Liver (tissue), 9 donors: ENCODE data around the gene SLC36A3. TPM values are rescaled to one million over a fixed set of nuclear protein-coding genes. Genes with fewer than 3 reads are reported as not detected.

Experiments used
- DNase-seq: peaks from one replicate; pipeline ENCODE4 v3.0.0-alpha.2; 2017; ENCODE audit warnings: low spot score
- H3K27ac ChIP-seq, 2 donors: one replicate each; pipeline ENCODE4 v1.7.0; 2013; ENCODE audit warnings: inconsistent platforms in 2 of 2, low read length in 2 of 2, control low read depth in 1 of 2, low read depth in 1 of 2, mild to moderate bottlenecking in 1 of 2
- H3K27me3 ChIP-seq, 4 donors: one replicate each; pipeline versions ENCODE4 v1.6.1 to v1.7.0; 2013; ENCODE audit warnings: low read length in 3 of 4, inconsistent platforms in 1 of 4, mild to moderate bottlenecking in 1 of 4, moderate library complexity in 1 of 4; ENCODE audit not compliant: control insufficient read depth in 4 of 4, insufficient read depth in 4 of 4
- H3K36me3 ChIP-seq, 4 donors: one replicate each; pipeline versions ENCODE4 v1.6.1 to v1.7.0; 2013; ENCODE audit warnings: low read length in 3 of 4, mild to moderate bottlenecking in 3 of 4, low read depth in 1 of 4, moderate library complexity in 1 of 4; ENCODE audit not compliant: control insufficient read depth in 4 of 4, insufficient read depth in 3 of 4
- H3K4me1 ChIP-seq, 4 donors: one replicate each; pipeline versions ENCODE4 v1.6.1 to v1.7.0; 2013; ENCODE audit warnings: low read length in 3 of 4, mild to moderate bottlenecking in 3 of 4, moderate library complexity in 1 of 4; ENCODE audit not compliant: control insufficient read depth in 4 of 4, insufficient read depth in 4 of 4
- H3K4me3 ChIP-seq, 3 donors: one replicate each; pipeline versions ENCODE4 v1.6.1 to v1.7.0; 2013; ENCODE audit warnings: low read length in 3 of 3, control low read depth in 1 of 3, low read depth in 1 of 3, mild to moderate bottlenecking in 1 of 3
- H3K9ac ChIP-seq, 2 donors: one replicate each; pipeline ENCODE4 v1.7.0; 2013; ENCODE audit warnings: low read length in 2 of 2, mild to moderate bottlenecking in 2 of 2, moderate library complexity in 2 of 2, control low read depth in 1 of 2, low read depth in 1 of 2
- H3K9me3 ChIP-seq, 4 donors: one replicate each; pipeline versions ENCODE4 v1.6.1 to v1.7.0; 2013; ENCODE audit warnings: low read length in 3 of 4; ENCODE audit not compliant: control insufficient read depth in 4 of 4
- GABPA ChIP-seq, 2 donors: IDR thresholded peaks in 1 of 2; conservative IDR thresholded peaks in 1 of 2; 2 replicates each; pipeline ENCODE4 v1.6.1; 2016; ENCODE audit warnings: antibody characterized with exemption in 2 of 2, mild to moderate bottlenecking in 1 of 2, moderate library complexity in 1 of 2
- JUND ChIP-seq, 2 donors: IDR thresholded peaks; 2 replicates each; pipeline ENCODE4 v1.6.1; 2016; ENCODE audit warnings: antibody characterized with exemption in 2 of 2
- MAX ChIP-seq: IDR thresholded peaks from 2 replicates; pipeline ENCODE4 v1.6.1; 2016; ENCODE audit warnings: antibody characterized with exemption
- NR2F2 ChIP-seq: IDR thresholded peaks from 2 replicates; pipeline ENCODE4 v1.6.1; 2016; ENCODE audit warnings: antibody characterized with exemption
- RAD21 ChIP-seq, 2 donors: IDR thresholded peaks; 2 replicates each; pipeline ENCODE4 v1.6.1; 2016; ENCODE audit warnings: antibody characterized with exemption in 2 of 2, mild to moderate bottlenecking in 2 of 2
- RXRA ChIP-seq, 2 donors: IDR thresholded peaks; 2 replicates each; pipeline ENCODE4 v1.6.1; 2017 to 2018; ENCODE audit warnings: antibody characterized with exemption in 2 of 2, mild to moderate bottlenecking in 1 of 2
- SP1 ChIP-seq: IDR thresholded peaks from 2 replicates; pipeline ENCODE4 v1.6.1; 2018; ENCODE audit warnings: antibody characterized with exemption, mild to moderate bottlenecking
- TAF1 ChIP-seq: conservative IDR thresholded peaks from 2 replicates; pipeline ENCODE4 v1.6.1; 2016; ENCODE audit warnings: antibody characterized with exemption, mild to moderate bottlenecking
- YY1 ChIP-seq: IDR thresholded peaks from 2 replicates; pipeline ENCODE4 v1.6.1; 2016; ENCODE audit warnings: antibody characterized with exemption, mild to moderate bottlenecking
- WGBS: extraction: QIAGEN DNeasy Blood & Tissue Kit; methylation state at CpG from one replicate; pipeline ENCODE4 v1.1.7; 2013; 5-methylcytosine and 5-hydroxymethylcytosine counted together
- polyA plus RNA-seq, 2 donors: library from polyadenylated mRNA; stranded (reverse) in 1 of 2; unstranded in 1 of 2; fragments of 200-250 nt in 1 of 2; fragments of >200 nt in 1 of 2; fragmentation: Nextera tagmentation in 1 of 2; extraction: Ambion mirVana in 1 of 2; gene quantifications; one replicate each; pipeline versions ENCODE4 v1.2.1 to v1.2.3, GENCODE V29; 2013 to 2015
- total RNA-seq, 2 donors: library from RNA; depleted of rRNA; stranded (reverse); fragments of >200 nt; gene quantifications; one replicate each; pipeline ENCODE4 v1.2.3, GENCODE V29; 2014
- TF ChIP-seq, protein P1 (sequence below): IDR thresholded peaks from 2 replicates; pipeline ENCODE4 v1.6.1; 2016; ENCODE audit warnings: antibody characterized with exemption, mild to moderate bottlenecking
- donor health status: healthy.
- donor health status: healthy.
- donor health status: healthy.
- donor health status: healthy.
- donor health status: healthy.

SLC36A3 gene
- total and polyA plus RNA-seq, 4 donors, result not detected

DNA sequence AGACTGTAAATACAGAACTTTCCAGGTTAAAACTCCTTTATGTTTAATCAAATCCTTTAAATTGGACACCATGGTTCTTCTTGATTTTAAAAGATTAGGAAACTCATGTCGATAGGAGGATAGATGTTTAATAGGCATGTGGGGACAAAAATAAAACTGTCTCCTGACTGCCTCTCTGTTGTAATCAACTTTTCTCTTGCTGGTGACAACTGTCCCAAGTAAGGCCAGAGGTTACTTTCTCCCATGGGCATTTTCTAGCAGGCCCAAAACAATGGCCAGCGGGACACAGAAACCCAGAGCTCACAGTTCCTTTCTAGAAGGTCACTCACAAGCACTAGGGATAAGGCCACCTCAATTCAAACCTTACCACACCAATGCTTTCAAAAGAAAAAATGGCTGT lies 29.3 kb upstream of the SLC36A3 start (continued):
- TF ChIP-seq, protein P1, sequence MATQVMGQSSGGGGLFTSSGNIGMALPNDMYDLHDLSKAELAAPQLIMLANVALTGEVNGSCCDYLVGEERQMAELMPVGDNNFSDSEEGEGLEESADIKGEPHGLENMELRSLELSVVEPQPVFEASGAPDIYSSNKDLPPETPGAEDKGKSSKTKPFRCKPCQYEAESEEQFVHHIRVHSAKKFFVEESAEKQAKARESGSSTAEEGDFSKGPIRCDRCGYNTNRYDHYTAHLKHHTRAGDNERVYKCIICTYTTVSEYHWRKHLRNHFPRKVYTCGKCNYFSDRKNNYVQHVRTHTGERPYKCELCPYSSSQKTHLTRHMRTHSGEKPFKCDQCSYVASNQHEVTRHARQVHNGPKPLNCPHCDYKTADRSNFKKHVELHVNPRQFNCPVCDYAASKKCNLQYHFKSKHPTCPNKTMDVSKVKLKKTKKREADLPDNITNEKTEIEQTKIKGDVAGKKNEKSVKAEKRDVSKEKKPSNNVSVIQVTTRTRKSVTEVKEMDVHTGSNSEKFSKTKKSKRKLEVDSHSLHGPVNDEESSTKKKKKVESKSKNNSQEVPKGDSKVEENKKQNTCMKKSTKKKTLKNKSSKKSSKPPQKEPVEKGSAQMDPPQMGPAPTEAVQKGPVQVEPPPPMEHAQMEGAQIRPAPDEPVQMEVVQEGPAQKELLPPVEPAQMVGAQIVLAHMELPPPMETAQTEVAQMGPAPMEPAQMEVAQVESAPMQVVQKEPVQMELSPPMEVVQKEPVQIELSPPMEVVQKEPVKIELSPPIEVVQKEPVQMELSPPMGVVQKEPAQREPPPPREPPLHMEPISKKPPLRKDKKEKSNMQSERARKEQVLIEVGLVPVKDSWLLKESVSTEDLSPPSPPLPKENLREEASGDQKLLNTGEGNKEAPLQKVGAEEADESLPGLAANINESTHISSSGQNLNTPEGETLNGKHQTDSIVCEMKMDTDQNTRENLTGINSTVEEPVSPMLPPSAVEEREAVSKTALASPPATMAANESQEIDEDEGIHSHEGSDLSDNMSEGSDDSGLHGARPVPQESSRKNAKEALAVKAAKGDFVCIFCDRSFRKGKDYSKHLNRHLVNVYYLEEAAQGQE, result no peak
- TF ChIP-seq RAD21 (IDR thresholded peaks at IDR 0.05) (no peak), YY1 (no peak), NR2F2 (no peak), TAF1 (no peak), RXRA (IDR thresholded peaks at IDR 0.05) (no peak), GABPA (IDR thresholded peaks at IDR 0.05 in 1 of 2, conservative IDR thresholded peaks at IDR 0.05 in 1 of 2) (no peak), JUND (IDR thresholded peaks at IDR 0.05) (no peak), SP1 (no peak)

DNA sequence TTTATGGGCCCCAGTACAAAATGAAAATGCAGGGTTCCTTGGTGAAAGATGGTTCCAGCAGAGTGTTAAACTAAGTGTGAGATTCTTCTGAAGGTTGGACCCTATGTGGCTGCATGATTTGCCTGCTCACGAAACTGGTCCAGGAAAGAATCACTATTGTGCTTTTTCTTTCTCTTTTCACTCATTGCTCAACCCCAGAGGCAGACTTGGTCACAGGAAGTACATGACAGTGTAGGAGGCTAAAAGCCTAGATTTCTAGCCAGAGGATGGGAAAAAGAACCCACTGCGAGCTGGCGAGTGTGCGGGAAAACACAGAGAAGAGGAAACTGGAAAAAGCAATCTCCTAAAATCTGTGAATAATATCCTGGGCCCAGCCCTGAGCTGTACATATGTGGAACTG lies 25.2 kb upstream of the SLC36A3 start:
- Histone ChIP-seq H3K9me3 (peaks cover 0 to 4% (median 0%) of the 10 kb centered on the region in 4 donors), H3K4me1 (no peaks in the 10 kb centered on the region)

GRCh38 chr5:151327585-151327984 lies 24.0 kb upstream of the SLC36A3 start:
- WGBS, result 81% methylated on average over 2 of the region's 2 CpGs
- Histone ChIP-seq H3K4me3 (no peak overlapping the region), H3K4me1 (no peaks in the 10 kb centered on the region), H3K9ac (no peak overlapping the region), H3K27me3 (no peaks in the 10 kb centered on the region), H3K36me3 (no peaks in the 10 kb centered on the region), H3K9me3 (peaks cover 0 to 4% (median 0%) of the 10 kb centered on the region in 4 donors), H3K27ac (no peak overlapping the region)
- TF ChIP-seq MAX, result no peak
- DNase-seq, result no peak

More for the DNA sequence above, 25.2 kb upstream of the SLC36A3 start:
- Histone ChIP-seq H3K27ac (no peak overlapping the region), H3K9ac (no peak overlapping the region), H3K36me3 (no peaks in the 10 kb centered on the region), H3K4me3 (no peak overlapping the region), H3K27me3 (no peaks in the 10 kb centered on the region)
- 80% methylated on average over 4 of the region's 4 CpGs for WGBS
- DNase-seq, result no peak
- TF ChIP-seq TAF1, result no peak
- TF ChIP-seq NR2F2, result no peak
- TF ChIP-seq RXRA (IDR thresholded peaks at IDR 0.05), result no peak

DNA sequence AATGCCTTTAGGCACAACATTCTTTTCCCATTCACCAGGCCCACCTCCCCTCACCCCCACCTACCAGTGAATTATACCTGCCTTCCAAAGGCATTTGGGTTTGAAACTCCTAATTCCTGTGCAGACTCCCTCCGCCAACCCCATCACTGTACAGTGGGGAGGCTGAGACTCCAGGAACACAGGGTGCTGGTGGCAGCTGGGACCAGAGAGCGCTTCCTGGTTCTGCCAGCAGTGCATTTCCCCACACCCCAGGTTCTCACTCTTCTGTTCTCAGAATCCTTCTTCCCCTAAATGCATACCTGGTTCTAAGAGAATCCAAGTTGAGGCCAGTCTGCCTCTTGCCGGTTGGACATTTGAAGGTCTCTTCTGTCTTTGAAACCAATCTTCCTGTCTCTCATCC lies 22.7 kb upstream of the SLC36A3 start:
- 95% methylated on average over 3 of the region's 3 CpGs for WGBS
- H3K27ac ChIP-seq, result no peak overlapping the region
- H3K9ac ChIP-seq, result no peak overlapping the region
- no peak overlapping the region for H3K4me3 ChIP-seq
- no peaks in the 10 kb centered on the region for H3K36me3 ChIP-seq
- DNase-seq, result no peak
- TF ChIP-seq RAD21 (IDR thresholded peaks at IDR 0.05), result no peak
- no peaks in the 10 kb centered on the region for H3K4me1 ChIP-seq
- no peaks in the 10 kb centered on the region for H3K27me3 ChIP-seq
- peaks cover 0 to 4% (median 0%) of the 10 kb centered on the region in 4 donors for H3K9me3 ChIP-seq
